DMS53 treated with DMSO at 0.1 percent for 48 hours (cell line): ENCODE results near the gene EBF3.

ENCODE experiments used
- DNase-seq: peaks from one replicate; lab custom pipeline; 2025; ENCODE audit not compliant: unreplicated experiment; lab: John Stamatoyannopoulos, UW

EBF3 gene

DNA sequence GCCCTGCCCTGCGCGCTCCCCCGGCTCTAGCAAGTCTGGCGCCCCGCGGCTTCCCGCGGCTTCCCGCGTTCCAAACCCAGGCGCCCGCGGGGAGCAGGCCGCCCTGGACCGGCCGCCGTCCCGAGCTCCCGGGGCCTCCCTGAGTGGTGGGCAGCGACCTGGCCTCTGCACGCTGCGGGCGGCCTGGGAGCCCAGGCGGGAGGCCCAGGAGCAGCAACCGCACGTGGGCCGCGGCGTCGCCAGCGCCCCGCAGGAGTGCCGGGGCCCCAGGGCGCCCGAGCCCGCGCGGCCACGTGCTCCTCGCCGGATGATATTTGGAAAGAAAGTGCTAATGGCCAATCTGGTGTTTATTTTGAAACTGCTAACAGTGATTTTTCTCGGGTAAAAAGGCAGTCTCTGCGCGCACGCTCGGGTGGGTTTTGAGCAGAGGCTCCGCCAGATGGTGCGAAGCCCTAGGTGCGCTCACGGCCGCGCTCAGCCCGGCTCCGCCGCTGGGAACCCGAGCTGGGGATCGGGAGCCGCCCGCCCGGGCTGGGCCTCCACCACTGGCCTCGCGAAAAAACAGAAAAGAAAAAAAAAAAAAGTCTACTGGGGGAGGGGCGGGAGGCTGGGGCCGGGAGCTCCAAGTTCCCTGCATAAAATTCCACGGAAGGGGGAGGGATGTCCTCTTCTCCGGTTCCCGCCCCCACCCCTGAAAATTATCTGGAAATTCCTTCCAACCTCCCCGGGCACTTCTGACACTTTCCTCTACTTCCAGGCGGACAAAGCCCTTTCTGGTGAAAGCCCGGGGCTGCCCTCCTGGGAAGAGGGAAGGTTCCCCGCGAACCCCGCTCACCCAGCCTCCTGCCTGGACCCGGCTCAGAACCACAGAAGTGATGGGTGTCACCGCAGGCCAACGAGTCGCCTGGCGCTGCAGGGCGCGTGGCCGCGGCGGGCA is 4.3 kb downstream of the EBF3 start:
- no peak for DNase-seq

- DNase-seq = no peak
Observed at GRCh38 chr10:129958629-129959543, 5.2 kb downstream of the EBF3 start.

DNA sequence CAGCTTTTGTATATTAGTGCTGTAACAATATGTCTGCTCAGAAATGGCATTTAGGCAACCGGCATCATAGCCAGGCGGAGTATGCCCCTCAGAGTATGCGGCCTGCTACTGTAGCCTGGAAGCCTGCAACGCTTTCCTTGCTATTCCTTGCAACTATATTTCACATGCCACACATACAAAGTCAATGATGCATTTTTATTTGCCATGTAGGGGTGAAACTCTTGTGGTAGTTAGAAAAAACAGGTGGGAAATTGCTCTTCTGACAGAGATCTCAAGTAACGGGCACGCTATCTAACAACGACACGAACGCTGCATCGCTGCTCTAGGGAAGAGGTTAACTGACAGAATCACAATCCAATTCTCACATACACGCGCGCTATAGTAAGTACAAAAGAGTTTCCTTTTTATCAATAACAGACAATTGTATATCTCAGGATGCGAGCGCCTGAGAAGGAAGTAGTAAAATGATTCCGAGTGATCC is 5.9 kb downstream of the EBF3 start:
- DNase-seq = no peak

DNA sequence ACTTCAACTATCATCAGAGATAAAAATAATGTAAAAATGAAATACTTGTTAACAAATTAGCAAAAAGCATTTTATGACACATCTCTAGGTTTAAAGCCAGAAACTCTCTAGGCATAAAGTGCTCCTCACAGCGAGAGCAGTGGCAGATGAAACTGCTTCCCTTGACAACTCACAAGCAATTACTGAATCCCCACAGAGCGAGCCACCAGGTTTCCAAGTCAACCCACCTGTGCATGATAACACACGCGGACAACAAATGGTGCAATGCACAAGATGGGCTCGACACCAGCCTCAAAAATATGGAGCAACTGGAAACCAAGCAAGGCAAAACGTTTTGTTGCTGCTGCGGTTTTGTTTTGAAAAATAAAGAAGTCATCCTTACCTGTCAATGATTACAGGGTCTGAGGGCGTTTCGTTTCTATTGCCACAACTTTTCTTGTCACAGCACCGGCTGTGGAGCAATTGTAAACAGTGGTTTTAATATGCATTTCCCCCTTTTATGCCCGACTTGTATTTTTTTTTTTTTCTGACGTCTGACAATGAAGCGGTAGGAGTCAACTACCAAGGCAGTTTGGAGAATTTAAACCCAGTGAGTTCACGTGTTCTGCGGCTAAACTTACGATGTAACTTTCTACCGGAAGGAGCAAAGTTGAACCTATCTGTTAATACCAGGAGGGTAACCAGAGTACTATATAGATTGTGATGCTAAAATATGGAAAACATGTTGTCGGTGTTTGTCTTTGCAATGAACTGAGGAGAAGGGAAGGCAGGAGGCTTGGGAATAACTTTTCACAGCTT is 7.0 kb downstream of the EBF3 start:
- no peak for DNase-seq

GRCh38 chr10:129956286-129956670 is 7.8 kb downstream of the EBF3 start:
- no peak for DNase-seq

- DNase-seq = no peak
Observed at GRCh38 chr10:129955601-129956285, 8.3 kb downstream of the EBF3 start.

GRCh38 chr10:129954492-129955315 is 9.4 kb downstream of the EBF3 start:
- DNase-seq = no peak

GRCh38 chr10:129953119-129954051 is 10.7 kb downstream of the EBF3 start:
- DNase-seq = no peak

GRCh38 chr10:129952378-129953118 is 11.5 kb downstream of the EBF3 start:
- no peak for DNase-seq

DNA sequence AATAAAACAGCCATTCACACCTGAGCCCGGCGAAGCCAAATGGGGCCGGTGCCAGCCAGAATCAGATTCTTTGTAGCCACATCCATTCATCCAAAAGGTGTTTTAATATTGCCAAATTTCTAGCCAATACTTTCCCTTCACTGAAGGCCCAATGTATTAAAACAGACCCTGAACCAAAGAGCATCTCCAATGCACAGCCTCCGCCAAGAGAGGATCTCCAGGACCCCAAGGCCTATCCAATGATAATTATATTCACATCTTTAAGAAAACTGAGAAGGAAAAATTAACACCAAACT is 12.2 kb downstream of the EBF3 start:
- DNase-seq = no peak

GRCh38 chr10:129951101-129951969 is 12.7 kb downstream of the EBF3 start:
- no peak for DNase-seq

- DNase-seq = no peak
Observed at GRCh38 chr10:129950676-129951075, 13.4 kb downstream of the EBF3 start.

- DNase-seq = no peak
Observed at GRCh38 chr10:129949891-129950291, 14.2 kb downstream of the EBF3 start.

DNA sequence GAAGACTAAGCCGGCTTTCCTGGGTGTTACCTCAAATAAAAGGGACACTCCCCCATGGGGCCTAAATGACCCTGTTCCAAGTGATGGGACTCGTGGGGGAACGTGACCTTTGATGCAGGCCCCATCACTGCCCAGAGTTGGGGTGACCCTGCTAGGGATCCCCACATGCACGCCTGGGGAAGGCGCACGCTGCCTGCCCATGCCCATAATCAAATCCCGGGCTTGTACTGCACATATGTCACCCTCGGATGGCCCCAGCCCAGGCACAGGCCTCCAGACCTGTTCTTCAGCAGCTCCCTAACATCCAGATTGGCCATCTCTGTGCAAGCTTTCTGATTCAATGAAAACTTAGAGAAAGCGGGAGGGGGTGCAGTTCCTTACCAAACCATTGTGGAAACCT is 14.7 kb downstream of the EBF3 start:
- no peak for DNase-seq

DNA sequence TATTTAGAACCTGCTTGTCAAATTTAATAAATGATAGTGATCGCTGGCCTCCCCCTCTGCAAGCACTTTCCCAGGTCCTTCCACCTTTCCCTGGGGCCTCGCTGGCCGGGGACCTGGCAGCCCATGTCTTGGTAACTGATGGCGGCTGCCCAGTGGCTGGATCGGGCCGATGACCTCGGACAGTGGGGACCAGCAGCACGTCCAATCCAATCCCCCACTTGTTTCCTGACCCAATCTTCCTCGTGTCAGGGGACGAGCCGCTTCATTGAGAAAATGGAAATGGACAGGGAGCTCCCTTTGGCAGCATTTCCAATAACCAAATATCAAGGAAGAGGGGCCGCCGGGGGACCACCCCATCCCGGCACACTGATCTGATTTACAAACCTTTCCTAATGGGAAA is 17.2 kb downstream of the EBF3 start:
- DNase-seq = no peak

DNA sequence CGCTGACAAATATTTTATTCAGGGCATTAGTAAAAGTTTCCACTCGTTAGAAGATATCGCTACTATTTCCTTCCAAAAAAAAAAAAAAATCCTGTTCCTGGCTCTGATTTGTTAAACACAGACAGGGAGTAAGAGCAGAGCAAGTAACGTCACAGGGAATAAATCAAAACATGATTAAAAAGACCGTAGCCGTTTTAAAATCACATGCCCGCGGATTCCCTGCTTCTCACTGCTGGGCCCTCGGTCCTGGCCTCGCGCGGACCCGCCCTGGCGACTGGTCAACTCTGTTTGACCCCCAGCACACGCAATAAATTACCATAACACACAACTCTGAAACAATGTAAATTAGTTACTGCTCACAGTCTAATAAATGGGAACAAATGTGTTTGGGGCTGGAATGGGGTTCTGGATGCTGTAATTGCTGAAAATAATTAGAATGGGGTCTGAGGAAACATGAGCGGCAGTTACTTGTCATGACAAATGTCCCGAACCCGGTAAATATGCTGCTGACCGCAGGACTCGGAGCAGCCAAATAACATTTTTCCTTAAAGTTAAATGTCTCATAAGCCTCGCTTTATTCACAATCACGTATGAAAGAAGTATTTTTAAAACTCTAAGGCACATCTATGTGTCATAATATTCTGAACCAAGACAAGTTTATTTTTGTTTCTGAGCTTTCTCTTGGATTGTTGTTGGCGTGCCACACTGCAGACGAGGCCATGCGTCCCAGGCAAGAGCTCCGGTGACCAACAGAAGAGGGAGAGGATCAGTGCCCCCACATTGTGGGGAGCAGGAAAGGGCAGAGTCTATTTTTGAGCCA is 17.9 kb downstream of the EBF3 start:
- no peak for DNase-seq
